Heart right ventricle (tissue), 16 donors: Measurements from ENCODE around the gene ZCCHC14. TPM values are rescaled to one million over a fixed set of nuclear protein-coding genes. Genes with fewer than 3 reads are reported as not detected.

Experiments used
- ATAC-seq, 8 donors: fragments of 200-7000 bp; cut with Tn5 transposase; one replicate each; pipeline ENCODE4 v1.9.1; 2020; ENCODE audit warnings: mild to moderate bottlenecking in 8 of 8, moderate library complexity in 8 of 8, moderate number of reproducible peaks in 1 of 8
- DNase-seq, 2 donors: peaks; one replicate each; pipeline ENCODE4 v3.0.0-alpha.2; 2020
- H3K27ac ChIP-seq, 10 donors: fragments of 200-600 bp; sonication (generic) in 2 of 10; one replicate each; pipeline versions ENCODE4 v1.5.0 to v1.8.0; 2020 to 2022; ENCODE audit warnings: mild to moderate bottlenecking in 3 of 10
- H3K27me3 ChIP-seq, 7 donors: fragments of 200-600 bp; one replicate each; pipeline ENCODE4 v1.8.0; 2021 to 2022; ENCODE audit warnings: mild to moderate bottlenecking in 2 of 7
- H3K36me3 ChIP-seq, 9 donors: fragments of 200-600 bp; sonication (generic) in 1 of 9; one replicate each; pipeline versions ENCODE4 v1.5.0 to v1.8.0; 2020 to 2022; ENCODE audit warnings: mild to moderate bottlenecking in 2 of 9
- H3K4me1 ChIP-seq, 9 donors: fragments of 200-600 bp; sonication (generic) in 1 of 9; one replicate each; pipeline versions ENCODE4 v1.5.0 to v1.8.0; 2020 to 2022; ENCODE audit warnings: mild to moderate bottlenecking in 4 of 9
- H3K4me3 ChIP-seq, 10 donors: fragments of 200-600 bp; sonication (generic) in 2 of 10; one replicate each; pipeline versions ENCODE4 v1.5.0 to v1.8.0; 2020 to 2022; ENCODE audit warnings: mild to moderate bottlenecking in 7 of 10, moderate library complexity in 2 of 10
- H3K9me3 ChIP-seq, 11 donors: fragments of 200-600 bp in 10 of 11; sonication (generic) in 2 of 11; one replicate each; pipeline versions ENCODE4 v1.5.0 to v1.8.0; 2013 to 2022; ENCODE audit warnings: mild to moderate bottlenecking in 2 of 11, control low read depth in 1 of 11, moderate library complexity in 1 of 11
- CTCF ChIP-seq, 9 donors: fragments of 200-600 bp; sonication (generic) in 2 of 9; IDR thresholded peaks; one replicate each; pipeline versions ENCODE4 v1.5.0 to v1.8.0; 2021 to 2022; ENCODE audit warnings: antibody characterized with exemption in 9 of 9, mild to moderate bottlenecking in 5 of 9, moderate library complexity in 1 of 9
- WGBS, 2 donors: extraction: QIAGEN DNeasy Blood & Tissue Kit; methylation state at CpG; one replicate each; pipeline ENCODE4 v1.1.7; 2013; ENCODE audit warnings: inconsistent platforms in 1 of 2; 5-methylcytosine and 5-hydroxymethylcytosine counted together
- intact Hi-C, 10 donors: fragments of 100-400 bp; cut with DNase I; formaldehyde crosslinking; loops; one replicate each; pipeline versions ENCODE4 v1.11.1 to v1.14.2; 2022
- polyA plus RNA-seq, 2 donors: library from polyadenylated mRNA; stranded (reverse); fragments of 200-250 nt; gene quantifications; one replicate each; pipeline ENCODE4 v1.2.3, GENCODE V29; 2013
- total RNA-seq, 10 donors: library from RNA; stranded (reverse); fragmentation: NEBNext Ultra II Directional in 3 of 10; extraction: Animal tissue kit (Norgen Biotek cat#: 25700) in 3 of 10; gene quantifications; one replicate each; pipeline versions ENCODE4 v1.2.1 to v1.2.4, GENCODE V29; 2021 to 2023
- donor health status: Arrhythmogenic right ventricular cardiomyopathy.
- donor health status: ischemic (EF 13 %, LVEDD 7.1; RV severe dilation, severe dysfunction).
- donor health status: healthy with polysubstance abuse.
- donor health status: DM: no; HTN: yes; CAD: no.
- donor health status: DM: no; HTN: no; CAD: no.
- donor health status: ischemic (EF 25% LVEDD 6.9; RV normal size, moderate dysfunction).
- donor health status: ischemic (EF 25% LVEDD 5.7; RV mildly dilated, moderate dysfunction).
- donor health status: healthy.
- donor health status: DM: yes; HTN: yes; CAD: no.
- donor health status: Ischemic cardiomyopathy.
- donor health status: ischemic (EF 35%, LVEDD 5.7; RV mildly dilated, moderate dysfunction).
- donor health status: nonischemic (EF 11% LVEDD 7.7; RV severe dilation, severe dysfunction).
- donor health status: DM: yes; HTN: yes; CAD: no.
- donor health status: PGD.
- donor health status: ischemic (EF 29% LVEDD 5.4; RV normal size, mild dysfunction).
- donor health status: nonischemic (EF 23%, LVEDD 6.1; RV moderate dilation, normal function).

ZCCHC14 gene
- total and polyA plus RNA-seq, 12 donors, result 4.5 to 19.3 (median 15.7) TPM

GRCh38 chr16:87360862-87361610, 131.8 kb downstream of the ZCCHC14 start:
- Histone ChIP-seq H3K27ac (no peak overlapping the region), H3K27me3 (peaks cover 0 to 30% (median 0%) of the 10 kb centered on the region in 7 donors), H3K36me3 (peaks cover 0 to 71% (median 34%) of the 10 kb centered on the region in 9 donors), H3K9me3 (no peaks in the 10 kb centered on the region), H3K4me3 (no peak overlapping the region), H3K4me1 (peaks cover 13 to 46% (median 32%) of the 10 kb centered on the region in 9 donors)
- no peak for DNase-seq
- no peak for ATAC-seq
- intact Hi-C loops, result no loop called here
- WGBS, 2 donors, result 86 to 88% methylated on average over 16 of the region's 16 CpGs
- TF ChIP-seq CTCF (IDR thresholded peaks at IDR 0.05), result no peak

GRCh38 chr16:87359121-87359520, 133.7 kb downstream of the ZCCHC14 start:
- intact Hi-C loops, result no loop called here
- peaks cover 0 to 68% (median 34%) of the 10 kb centered on the region in 9 donors for H3K36me3 ChIP-seq
- no peak overlapping the region for H3K27ac ChIP-seq
- H3K4me3 ChIP-seq, result no peak overlapping the region
- peaks cover 0 to 19% (median 0%) of the 10 kb centered on the region in 7 donors for H3K27me3 ChIP-seq
- no peaks in the 10 kb centered on the region for H3K9me3 ChIP-seq
- TF ChIP-seq CTCF (IDR thresholded peaks at IDR 0.05), result no peak
- 94 to 95% methylated on average over 7 of the region's 7 CpGs for WGBS, 2 donors
- ATAC-seq (no peak), DNase-seq (no peak)
- peaks cover 8 to 42% (median 19%) of the 10 kb centered on the region in 9 donors for H3K4me1 ChIP-seq

GRCh38 chr16:87358696-87359095, 134.1 kb downstream of the ZCCHC14 start:
- 70 to 72% methylated on average over 9 of the region's 9 CpGs for WGBS, 2 donors

GRCh38 chr16:87358250-87358649, 134.6 kb downstream of the ZCCHC14 start:
- Histone ChIP-seq H3K4me3 (no peak overlapping the region), H3K36me3 (peaks cover 0 to 77% (median 38%) of the 10 kb centered on the region in 9 donors), H3K4me1 (peaks cover 3 to 33% (median 10%) of the 10 kb centered on the region in 9 donors), H3K9me3 (no peaks in the 10 kb centered on the region), H3K27ac (no peak overlapping the region), H3K27me3 (peaks cover 0 to 14% (median 0%) of the 10 kb centered on the region in 7 donors)
- DNase-seq (no peak), ATAC-seq (no peak)
- intact Hi-C loops, result no loop called here
- WGBS, 2 donors, result 94 to 96% methylated on average over 17 of the region's 17 CpGs
- no peak for TF ChIP-seq CTCF (IDR thresholded peaks at IDR 0.05)

More at GRCh38 chr16:87358696-87359095, 134.1 kb downstream of the ZCCHC14 start:
- DNase-seq (no peak), ATAC-seq (peak in 1 of 8 donors; percentile 53)
- H3K36me3 ChIP-seq, result peaks cover 0 to 72% (median 34%) of the 10 kb centered on the region in 9 donors
- peaks cover 0 to 15% (median 0%) of the 10 kb centered on the region in 7 donors for H3K27me3 ChIP-seq
- intact Hi-C loops, result no loop called here
- no peak overlapping the region for H3K4me3 ChIP-seq
- no peak overlapping the region for H3K27ac ChIP-seq
- H3K4me1 ChIP-seq, result peaks cover 7 to 38% (median 15%) of the 10 kb centered on the region in 9 donors
- TF ChIP-seq CTCF (IDR thresholded peaks at IDR 0.05), result no peak
- H3K9me3 ChIP-seq, result no peaks in the 10 kb centered on the region
